Keratinocyte (primary cell): ENCODE data around the gene ABI1.

Experiments
- EZH2 ChIP-seq: IDR thresholded peaks from one replicate; pipeline ENCODE4 v1.6.1; 2012; ENCODE audit warnings: inconsistent platforms, mild to moderate bottlenecking, low read length, moderate library complexity
- TF ChIP-seq, protein P1 (sequence below), 3 experiments: IDR thresholded peaks in 1 of 3; conservative IDR thresholded peaks in 1 of 3; optimal IDR thresholded peaks in 1 of 3; 2 replicates in 2 of 3; 3 replicates in 1 of 3; pipeline versions ENCODE3 to v1.5.1; 2011; ENCODE audit warnings: low read length in 3 of 3, mild to moderate bottlenecking in 3 of 3, moderate library complexity in 2 of 3, control low read depth in 1 of 3, inconsistent platforms in 1 of 3; ENCODE audit not compliant: insufficient read depth in 2 of 3; ENCODE audit errors: extremely low read depth in 1 of 3

DNA sequence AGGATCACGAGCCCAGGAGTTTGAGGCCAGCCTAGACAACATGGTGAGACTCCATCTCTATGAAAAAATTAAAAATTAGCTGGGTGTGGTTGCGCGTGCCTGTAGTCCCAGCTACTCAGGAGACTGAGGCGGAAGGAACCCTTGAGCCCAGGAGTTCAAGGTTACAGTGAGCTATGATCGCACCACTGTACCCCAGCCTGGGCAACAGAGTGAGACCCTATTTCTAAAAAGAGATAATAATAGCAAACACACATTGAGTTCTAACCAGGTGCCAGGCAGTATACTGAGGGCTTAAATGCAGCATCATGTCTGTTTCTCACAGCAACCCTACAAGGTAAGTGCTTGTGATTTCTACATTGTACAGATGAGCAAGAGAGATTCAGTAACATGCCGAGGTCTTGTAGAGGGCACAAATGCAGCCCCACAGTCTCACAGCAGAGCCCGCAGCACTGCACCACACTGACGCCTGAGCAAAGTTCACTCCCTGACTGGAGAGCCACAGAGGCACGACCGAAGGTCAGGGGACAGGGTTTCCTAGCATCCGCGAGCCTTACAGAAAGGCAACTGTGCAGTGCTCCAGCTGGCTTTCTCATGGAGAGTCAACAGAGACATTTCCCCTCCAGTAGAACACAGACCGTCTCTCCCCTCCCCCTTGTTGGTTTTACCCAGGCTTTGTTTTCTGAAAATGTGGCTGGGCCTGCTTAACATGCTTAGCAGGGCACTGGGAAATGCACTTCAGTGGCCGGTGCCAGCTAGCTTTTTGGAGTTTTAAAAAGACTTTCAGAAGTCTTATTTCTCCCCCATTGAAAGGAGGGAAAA is 126.8 kb downstream of the ABI1 start:
- TF ChIP-seq, protein P1, sequence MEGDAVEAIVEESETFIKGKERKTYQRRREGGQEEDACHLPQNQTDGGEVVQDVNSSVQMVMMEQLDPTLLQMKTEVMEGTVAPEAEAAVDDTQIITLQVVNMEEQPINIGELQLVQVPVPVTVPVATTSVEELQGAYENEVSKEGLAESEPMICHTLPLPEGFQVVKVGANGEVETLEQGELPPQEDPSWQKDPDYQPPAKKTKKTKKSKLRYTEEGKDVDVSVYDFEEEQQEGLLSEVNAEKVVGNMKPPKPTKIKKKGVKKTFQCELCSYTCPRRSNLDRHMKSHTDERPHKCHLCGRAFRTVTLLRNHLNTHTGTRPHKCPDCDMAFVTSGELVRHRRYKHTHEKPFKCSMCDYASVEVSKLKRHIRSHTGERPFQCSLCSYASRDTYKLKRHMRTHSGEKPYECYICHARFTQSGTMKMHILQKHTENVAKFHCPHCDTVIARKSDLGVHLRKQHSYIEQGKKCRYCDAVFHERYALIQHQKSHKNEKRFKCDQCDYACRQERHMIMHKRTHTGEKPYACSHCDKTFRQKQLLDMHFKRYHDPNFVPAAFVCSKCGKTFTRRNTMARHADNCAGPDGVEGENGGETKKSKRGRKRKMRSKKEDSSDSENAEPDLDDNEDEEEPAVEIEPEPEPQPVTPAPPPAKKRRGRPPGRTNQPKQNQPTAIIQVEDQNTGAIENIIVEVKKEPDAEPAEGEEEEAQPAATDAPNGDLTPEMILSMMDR (optimal IDR thresholded peaks at IDR 0.05 in 1 of 3, IDR thresholded peaks at IDR 0.05 in 1 of 3, conservative IDR thresholded peaks at IDR 0.05 in 1 of 3; ENCODE audit: extremely low read depth in 1 of 3, insufficient read depth in 2 of 3, low read length in 3 of 3): no peak
- no peak for TF ChIP-seq EZH2
